SK-N-SH (cell line): Measurements from ENCODE around the gene MGAT5B. TPM values are rescaled to one million over a fixed set of nuclear protein-coding genes. Genes with fewer than 3 reads are reported as not detected.

Experiments
- CTCF ChIA-PET: fragments of 300-600, 350-600 bp; formaldehyde crosslinking; extraction: SDS; loops from one replicate; lab custom pipeline; 2021; lab: Yijun Ruan, JAX
- POLR2A ChIA-PET: fragments of 350-600 bp; sonication (Branson Sonifier 250); formaldehyde crosslinking; extraction: SDS; loops from one replicate; lab custom pipeline; 2020; ENCODE audit warnings: antibody characterized with exemption, inconsistent platforms; lab: Yijun Ruan, JAX
- DNase-seq: peaks from one replicate; pipeline ENCODE4 v3.0.0; 2012
- H2AFZ ChIP-seq: fragments of 200-600 bp; sonication (generic); 2 replicates; pipeline ENCODE4 v1.8.1; 2016; ENCODE audit warnings: antibody characterized with exemption, mild to moderate bottlenecking, low read depth
- H3F3A ChIP-seq: fragments of 200-600 bp; sonication (generic); replicated peaks from 2 replicates; pipeline ENCODE3; 2016; ENCODE audit warnings: antibody characterized with exemption, mild to moderate bottlenecking; ENCODE audit not compliant: insufficient read depth
- H3K27ac ChIP-seq, 2 experiments: fragments of 200-500 bp in 1 of 2; fragments of 200-600 bp in 1 of 2; sonication (Bioruptor generic) in 1 of 2; sonication (generic), shearing (Covaris generic) in 1 of 2; 2 replicates each; pipeline versions ENCODE4 v1.5.1 to v1.6.1; 2014 to 2016; ENCODE audit warnings: low read depth in 2 of 2, inconsistent platforms in 1 of 2, low read length in 1 of 2, mild to moderate bottlenecking in 1 of 2, mixed read lengths in 1 of 2
- H3K27me3 ChIP-seq: fragments of 200-600 bp; sonication (generic), shearing (Covaris generic); 2 replicates; pipeline ENCODE4 v1.6.1; 2016; ENCODE audit warnings: mixed run types; ENCODE audit not compliant: insufficient read depth
- H3K36me3 ChIP-seq, 2 experiments: fragments of 200-500 bp in 1 of 2; fragments of 200-600 bp in 1 of 2; sonication (Bioruptor generic) in 1 of 2; sonication (generic) in 1 of 2; replicated peaks in 1 of 2; 2 replicates each; pipeline versions ENCODE3 to v1.5.1; 2014 to 2016; ENCODE audit warnings: low read length in 1 of 2, mild to moderate bottlenecking in 1 of 2; ENCODE audit not compliant: insufficient read depth in 2 of 2, control insufficient read depth in 1 of 2
- H3K4me1 ChIP-seq, 2 experiments: fragments of 200-500 bp in 1 of 2; fragments of 200-600 bp in 1 of 2; sonication (Bioruptor generic) in 1 of 2; sonication (generic), shearing (Covaris generic) in 1 of 2; 2 replicates each; pipeline versions ENCODE4 v1.5.1 to v1.6.1; 2014 to 2016; ENCODE audit warnings: low read depth in 1 of 2, low read length in 1 of 2, mixed run types in 1 of 2; ENCODE audit not compliant: insufficient read depth in 2 of 2, control insufficient read depth in 1 of 2
- H3K4me2 ChIP-seq: fragments of 200-600 bp; sonication (generic), shearing (Covaris generic); 2 replicates; pipeline ENCODE4 v1.6.1; 2017; ENCODE audit warnings: mixed run types
- H3K4me3 ChIP-seq, 2 experiments: fragments of 200-500 bp in 1 of 2; fragments of 200-600 bp in 1 of 2; sonication (Bioruptor generic) in 1 of 2; sonication (generic), shearing (Covaris generic) in 1 of 2; 2 replicates each; pipeline versions ENCODE4 v1.5.1 to v1.8.1; 2014 to 2016; ENCODE audit warnings: low read depth in 2 of 2, inconsistent platforms in 1 of 2, low read length in 1 of 2, mild to moderate bottlenecking in 1 of 2, mixed read lengths in 1 of 2, moderate library complexity in 1 of 2
- H3K79me2 ChIP-seq: fragments of 200-600 bp; sonication (generic); 2 replicates; pipeline ENCODE4 v1.8.1; 2017; ENCODE audit warnings: mild to moderate bottlenecking; ENCODE audit not compliant: insufficient read depth
- H3K9ac ChIP-seq: fragments of 200-600 bp; sonication (generic); 2 replicates; pipeline ENCODE4 v1.6.1; 2017; ENCODE audit warnings: mixed run types
- H3K9me2 ChIP-seq: fragments of 200-600 bp; sonication (generic); 2 replicates; pipeline ENCODE4 v1.6.1; 2017; ENCODE audit warnings: mixed run types
- H3K9me3 ChIP-seq: fragments of 200-600 bp; sonication (generic); 2 replicates; pipeline ENCODE4 v1.6.1; 2017; ENCODE audit warnings: mixed run types, mild to moderate bottlenecking, moderate library complexity
- H4K20me1 ChIP-seq: fragments of 200-600 bp; sonication (generic); 2 replicates; pipeline ENCODE4 v1.6.1; 2017; ENCODE audit warnings: mild to moderate bottlenecking, mixed run types; ENCODE audit not compliant: insufficient read depth
- CTCF ChIP-seq: fragments of 200-600 bp; sonication (generic); IDR thresholded peaks from 2 replicates; pipeline ENCODE4 v1.6.1; 2017; ENCODE audit warnings: antibody characterized with exemption, mild to moderate bottlenecking, moderate library complexity
- EZH2phosphoT487 ChIP-seq: fragments of 200-600 bp; sonication (generic); IDR thresholded peaks from 2 replicates; pipeline ENCODE4 v1.6.1; 2017; ENCODE audit warnings: low read depth, mixed run types, mild to moderate bottlenecking, antibody characterized with exemption, moderate library complexity, borderline replicate concordance
- GATA2 ChIP-seq: sonication (generic); formaldehyde crosslinking; IDR thresholded peaks from 2 replicates; pipeline ENCODE4 v1.5.0; 2020; ENCODE audit warnings: mild to moderate bottlenecking, missing genetic modification reagents
- JUND ChIP-seq: IDR thresholded peaks from 2 replicates; pipeline ENCODE4 v1.4.0; 2012
- MAX ChIP-seq: IDR thresholded peaks from 2 replicates; pipeline ENCODE4 v1.4.0; 2012; ENCODE audit warnings: low read depth
- REST ChIP-seq: IDR thresholded peaks from 2 replicates; pipeline ENCODE4 v1.6.1; 2012; ENCODE audit warnings: mild to moderate bottlenecking, low read depth, low read length, moderate library complexity
- WGBS: methylation state at CpG from one replicate; pipeline ENCODE4 v1.1.6; 2017; ENCODE audit warnings: low lambda C conversion rate; 5-methylcytosine and 5-hydroxymethylcytosine counted together
- polyA plus RNA-seq, 3 experiments: library from polyadenylated mRNA; depleted of rRNA; stranded (reverse); fragments of >200 nt; gene quantifications; 2 replicates each; pipeline ENCODE4 v1.2.3, GENCODE V29; 2012

The MGAT5B gene
- polyA plus RNA-seq, 1 of the 3 experiments (the other 2 are of a cell fraction), result 13.8 TPM

- Histone ChIP-seq H3K4me1 (no peaks in the 10 kb centered on the region; a peak in 1 of 4 replicates), H3K9me3 (no peaks in the 10 kb centered on the region), H3K27ac (no peak overlapping the region), H3K27me3 (no peaks in the 10 kb centered on the region), H2AFZ (no peak overlapping the region), H3K36me3 (peaks cover 2 to 4% of the 10 kb centered on the region in 2 experiments), H3K79me2 (no peaks in the 10 kb centered on the region; the same call in 1 of the 2 replicates), H4K20me1 (peaks cover 19% of the 10 kb centered on the region), H3K4me2 (no peak overlapping the region), H3K9me2 (no peaks in the 10 kb centered on the region), H3K9ac (no peak overlapping the region), H3F3A (no peaks in the 10 kb centered on the region), H3K4me3 (no peak overlapping the region)
- 96% methylated on average over 5 of the region's 5 CpGs for WGBS
- ChIA-PET POLR2A (interaction anchor here (0.7 kb wide), 1 partner anchor 15 kb away, joined by 3 read pairs; no protein-coding TSS in a partner anchor), CTCF (interaction anchor here (1.1 kb wide), 1 partner anchor 17 kb away, joined by 3 read pairs; no protein-coding TSS in a partner anchor)
- DNase-seq, result no peak
- TF ChIP-seq JUND (no peak), REST (peak; percentile 82)
Observed at GRCh38 chr17:76886395-76886794, 18.2 kb downstream of the MGAT5B start.

- DNase-seq, result no peak
- no peaks in the 10 kb centered on the region; the same call in 1 of the 2 replicates for H3K79me2 ChIP-seq
- peaks cover 19% of the 10 kb centered on the region for H4K20me1 ChIP-seq
- no peak overlapping the region for H2AFZ ChIP-seq
- no peak overlapping the region for H3K27ac ChIP-seq
- H3K27me3 ChIP-seq, result no peaks in the 10 kb centered on the region
- H3K36me3 ChIP-seq, result peaks cover 0 to 4% of the 10 kb centered on the region in 2 experiments
- H3K4me3 ChIP-seq, result no peak overlapping the region
- H3K9me2 ChIP-seq, result no peaks in the 10 kb centered on the region
- WGBS, result 80% methylated on average over 6 of the region's 6 CpGs
- ChIA-PET CTCF (interaction anchor here (0.8 to 4.0 kb wide), 5 partner anchors 8 to 191 kb away, joined by 3 to 19 read pairs (median 4); partner anchors contain the start of gene MGAT5B), POLR2A (no interaction called here)
- H3K4me2 ChIP-seq, result no peak overlapping the region
- no peaks in the 10 kb centered on the region; a peak in 1 of 4 replicates for H3K4me1 ChIP-seq
- no peaks in the 10 kb centered on the region for H3F3A ChIP-seq
- no peak overlapping the region for H3K9ac ChIP-seq
- TF ChIP-seq MAX (no peak), CTCF (0 out of 2 replicates have a peak, but pooled peaks have one; percentile 26), EZH2phosphoT487 (no peak), GATA2 (CRISPR knock-in tag) (no peak), JUND (no peak)
- H3K9me3 ChIP-seq, result no peaks in the 10 kb centered on the region
Observed at GRCh38 chr17:76887802-76888201, 19.6 kb downstream of the MGAT5B start.
